NCI-H128 (cell line): ENCODE results near the gene ASIP.
A peak's percentile ranks its signal among the peaks of the same experiment; 100 is the strongest.

Experiments
- DNase-seq: peaks from one replicate; lab custom pipeline; 2025; ENCODE audit not compliant: unreplicated experiment; lab: John Stamatoyannopoulos, UW

Gene ASIP

GRCh38 chr20:34310481-34311117 lies 69.4 kb downstream of the ASIP start:
- DNase-seq = no peak

GRCh38 chr20:34311118-34312023 lies 70.1 kb downstream of the ASIP start:
- DNase-seq = no peak

DNA sequence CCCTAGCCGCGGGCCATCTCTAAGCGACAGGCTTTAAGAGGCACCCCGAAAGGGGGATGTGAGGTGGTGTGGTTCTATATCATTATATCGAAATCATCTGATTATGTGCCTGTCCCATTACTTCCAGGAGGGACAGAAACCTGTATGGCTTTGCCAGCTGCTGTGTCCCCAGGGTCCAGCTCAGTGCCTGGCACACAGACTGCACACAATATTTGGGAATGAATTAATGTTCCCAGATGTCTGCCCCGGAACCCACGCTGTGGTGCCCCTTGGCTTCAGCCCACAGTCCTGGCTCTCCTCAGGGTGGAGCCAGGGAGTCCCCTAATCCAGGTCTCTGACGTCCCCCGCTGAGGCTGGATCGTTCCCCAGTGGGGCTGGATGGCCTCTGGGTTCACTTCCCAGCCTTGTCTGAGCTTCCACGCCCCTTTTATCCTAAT lies 70.8 kb downstream of the ASIP start:
- no peak for DNase-seq

DNA sequence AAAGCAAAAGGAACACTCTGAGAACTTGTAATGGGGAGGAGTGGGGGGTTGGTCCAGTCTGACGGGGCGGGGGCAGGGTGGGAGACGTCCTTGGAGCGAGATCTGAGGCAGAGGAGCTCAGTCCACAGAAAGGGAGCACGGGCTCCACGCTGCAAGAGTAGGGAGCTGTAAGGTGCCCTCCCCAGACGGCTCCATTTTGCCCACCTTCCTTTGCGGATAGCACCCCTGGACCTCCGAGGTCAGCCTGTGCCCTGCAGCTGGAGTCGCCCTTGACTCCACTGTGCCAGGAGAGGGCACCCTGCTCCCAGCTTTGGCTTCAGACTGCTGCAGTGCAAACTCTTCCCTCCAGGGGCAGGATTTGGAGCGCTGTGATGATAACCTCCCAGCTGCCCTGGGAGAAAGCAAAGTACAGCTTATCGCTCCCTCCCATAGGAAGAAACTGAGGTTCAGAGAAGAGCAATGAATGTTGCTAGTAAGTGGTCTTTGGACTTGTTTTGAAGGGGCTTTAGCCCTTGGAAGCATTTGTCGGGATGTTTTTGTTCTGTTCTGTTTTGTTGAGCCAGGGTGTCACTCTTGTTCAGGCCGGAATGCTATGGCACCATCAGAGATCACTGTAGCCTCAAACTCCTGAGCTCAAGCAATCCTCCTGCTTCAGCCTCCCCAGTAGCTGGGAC lies 71.5 kb downstream of the ASIP start:
- peak; percentile 91 for DNase-seq

GRCh38 chr20:34315236-34315635 lies 74.0 kb downstream of the ASIP start:
- DNase-seq = no peak

- DNase-seq = no peak
Observed at GRCh38 chr20:34316196-34316814, 75.1 kb downstream of the ASIP start.
